ENCODE results near the gene PPP2R3B.

Gene PPP2R3B

DNA sequence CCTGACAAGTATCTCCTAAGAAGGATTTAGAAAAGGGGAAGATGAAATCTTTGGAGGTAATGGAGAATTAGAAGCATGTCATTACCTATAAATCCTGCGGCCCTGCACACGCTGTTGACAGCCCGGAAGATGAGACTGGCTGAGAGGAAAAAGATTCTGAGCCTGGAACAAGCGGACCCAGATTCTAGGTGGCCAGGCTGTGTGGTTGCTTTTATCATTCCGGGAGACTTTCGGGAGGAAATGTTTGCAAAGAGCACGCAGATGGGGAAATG lies 5.8 kb upstream of the PPP2R3B start:
- DNase-seq, result no peak
- H3K4me3 ChIP-seq (ENCODE audit: insufficient read depth in 1 of 2, low read depth in 1 of 2, low read length in 2 of 2), result no peak overlapping the region
- H2BK120ac ChIP-seq (ENCODE audit: low read depth, low read length), result no peak overlapping the region
- H3K79me1 ChIP-seq (replicated peaks; ENCODE audit: low read length, poor library complexity, severe bottlenecking), result peaks cover 3% of the 10 kb centered on the region
- H3K4ac ChIP-seq (ENCODE audit: low read depth in 1 of 2, low read length in 2 of 2), result no peak overlapping the region
- H2AFZ ChIP-seq (ENCODE audit: low read depth, low read length), result no peak overlapping the region
- no peaks in the 10 kb centered on the region for H3K36me3 ChIP-seq (ENCODE audit: control insufficient read depth in 1 of 2, insufficient read depth in 2 of 2, low read depth in 1 of 2, low read length in 2 of 2)
- no peak overlapping the region for H4K91ac ChIP-seq (ENCODE audit: low read length)
- H2BK12ac ChIP-seq (ENCODE audit: low read length in 2 of 2), result no peak overlapping the region
- H3K4me2 ChIP-seq (ENCODE audit: low read length, poor library complexity, severe bottlenecking), result no peak overlapping the region
- H4K8ac ChIP-seq (ENCODE audit: low read length), result no peak overlapping the region
- H3K23ac ChIP-seq (ENCODE audit: low read length in 2 of 2), result no peak overlapping the region
- no peak overlapping the region for H3K9ac ChIP-seq (ENCODE audit: low read length)
- H2BK5ac ChIP-seq (ENCODE audit: low read depth, low read length, poor library complexity, severe bottlenecking), result no peak overlapping the region
- 92% methylated on average over 7 of the region's 7 CpGs for WGBS
- H2AK5ac ChIP-seq (ENCODE audit: low read length, severe bottlenecking), result no peak overlapping the region
- H2BK15ac ChIP-seq (ENCODE audit: low read depth, poor library complexity, severe bottlenecking), result no peak overlapping the region
- no peak overlapping the region for H3K14ac ChIP-seq (ENCODE audit: low read length in 2 of 2)
- H3K27ac ChIP-seq (ENCODE audit: low read length, poor library complexity, severe bottlenecking), result no peak overlapping the region
- no peaks in the 10 kb centered on the region for H3K9me3 ChIP-seq (ENCODE audit: control insufficient read depth, low read length)
- H3K27me3 ChIP-seq (ENCODE audit: control insufficient read depth in 1 of 2, insufficient read depth in 1 of 2, low read length in 2 of 2), result no peaks in the 10 kb centered on the region
- peaks cover 3% of the 10 kb centered on the region for H3K4me1 ChIP-seq (ENCODE audit: control insufficient read depth, insufficient read depth, low read depth, low read length)
- no peak overlapping the region for H3K18ac ChIP-seq (ENCODE audit: low read depth in 1 of 2, low read length in 2 of 2)

DNA sequence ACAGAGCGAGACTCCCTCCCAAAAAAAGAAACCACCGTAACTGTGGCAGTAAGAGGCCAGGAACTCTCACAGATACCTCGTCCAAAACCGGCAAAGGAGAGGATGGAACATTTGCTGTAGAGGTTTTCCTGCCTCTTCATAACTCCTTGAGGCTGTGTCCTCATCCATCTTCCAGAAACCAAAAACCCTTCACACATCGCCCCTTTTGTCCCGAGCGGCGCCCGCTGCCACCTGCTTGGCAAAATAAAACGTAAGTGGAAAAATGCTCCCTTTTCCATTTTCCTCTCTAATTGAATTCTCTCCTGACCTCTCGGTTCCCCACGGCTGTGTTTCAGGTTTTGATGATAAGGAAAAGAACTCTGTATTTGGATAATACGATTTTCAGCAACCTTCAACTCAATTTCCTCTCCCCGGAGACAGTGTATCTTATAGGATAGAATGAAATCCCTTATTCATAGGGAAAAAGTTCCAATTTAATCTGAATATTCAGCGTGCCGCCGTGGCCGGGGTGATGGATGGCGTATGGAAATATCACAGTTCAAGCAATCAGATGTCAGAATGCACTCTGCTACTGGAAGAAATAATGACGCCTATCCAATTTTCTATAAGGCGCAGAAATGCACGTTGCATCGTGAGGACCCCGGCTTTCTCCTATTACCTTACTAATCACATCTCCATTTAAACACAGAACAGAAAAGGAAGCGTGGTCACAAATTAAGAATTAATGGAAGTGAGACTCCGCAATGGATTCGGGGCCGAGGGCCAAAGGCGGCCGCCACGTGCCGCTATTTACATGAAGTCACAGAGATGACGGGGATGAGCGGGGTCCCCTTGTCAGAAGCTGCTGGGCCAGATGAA lies 5.2 kb upstream of the PPP2R3B start:
- Histone ChIP-seq H2BK12ac (ENCODE audit: low read length in 2 of 2) (no peak overlapping the region), H3K14ac (ENCODE audit: low read length in 2 of 2) (no peak overlapping the region), H3K79me1 (replicated peaks; ENCODE audit: low read length, poor library complexity, severe bottlenecking) (peaks cover 3% of the 10 kb centered on the region), H3K23ac (ENCODE audit: low read length in 2 of 2) (no peak overlapping the region), H3K27ac (ENCODE audit: low read length, poor library complexity, severe bottlenecking) (no peak overlapping the region), H3K4me1 (ENCODE audit: control insufficient read depth, insufficient read depth, low read depth, low read length) (peaks cover 2% of the 10 kb centered on the region), H2AK5ac (ENCODE audit: low read length, severe bottlenecking) (no peak overlapping the region), H4K8ac (ENCODE audit: low read length) (no peak overlapping the region), H3K36me3 (ENCODE audit: control insufficient read depth in 1 of 2, insufficient read depth in 2 of 2, low read depth in 1 of 2, low read length in 2 of 2) (no peaks in the 10 kb centered on the region), H3K4me2 (ENCODE audit: low read length, poor library complexity, severe bottlenecking) (no peak overlapping the region), H2BK120ac (ENCODE audit: low read depth, low read length) (no peak overlapping the region), H3K9ac (ENCODE audit: low read length) (no peak overlapping the region), H4K91ac (ENCODE audit: low read length) (no peak overlapping the region), H2BK15ac (ENCODE audit: low read depth, poor library complexity, severe bottlenecking) (no peak overlapping the region), H3K18ac (ENCODE audit: low read depth in 1 of 2, low read length in 2 of 2) (no peak overlapping the region), H2BK5ac (ENCODE audit: low read depth, low read length, poor library complexity, severe bottlenecking) (no peak overlapping the region), H3K4me3 (ENCODE audit: insufficient read depth in 1 of 2, low read depth in 1 of 2, low read length in 2 of 2) (no peak overlapping the region), H3K27me3 (ENCODE audit: control insufficient read depth in 1 of 2, insufficient read depth in 1 of 2, low read length in 2 of 2) (no peaks in the 10 kb centered on the region), H3K4ac (ENCODE audit: low read depth in 1 of 2, low read length in 2 of 2) (no peak overlapping the region), H2AFZ (ENCODE audit: low read depth, low read length) (no peak overlapping the region), H3K9me3 (ENCODE audit: control insufficient read depth, low read length) (no peaks in the 10 kb centered on the region)
- WGBS, result 95% methylated on average over 28 of the region's 34 CpGs
- no peak for DNase-seq

GRCh38 chrX:390459-390858 lies 3.8 kb upstream of the PPP2R3B start:
- DNase-seq, result no peak
- Histone ChIP-seq H3K36me3 (ENCODE audit: control insufficient read depth in 1 of 2, insufficient read depth in 2 of 2, low read depth in 1 of 2, low read length in 2 of 2) (no peaks in the 10 kb centered on the region), H2BK120ac (ENCODE audit: low read depth, low read length) (no peak overlapping the region), H3K4ac (ENCODE audit: low read depth in 1 of 2, low read length in 2 of 2) (no peak overlapping the region), H3K14ac (ENCODE audit: low read length in 2 of 2) (no peak overlapping the region), H3K4me2 (ENCODE audit: low read length, poor library complexity, severe bottlenecking) (no peak overlapping the region), H2BK12ac (ENCODE audit: low read length in 2 of 2) (no peak overlapping the region), H3K27me3 (ENCODE audit: control insufficient read depth in 1 of 2, insufficient read depth in 1 of 2, low read length in 2 of 2) (no peaks in the 10 kb centered on the region), H4K8ac (ENCODE audit: low read length) (no peak overlapping the region), H2AFZ (ENCODE audit: low read depth, low read length) (no peak overlapping the region), H3K4me3 (ENCODE audit: insufficient read depth in 1 of 2, low read depth in 1 of 2, low read length in 2 of 2) (no peak overlapping the region), H3K23ac (ENCODE audit: low read length in 2 of 2) (no peak overlapping the region), H3K9ac (ENCODE audit: low read length) (no peak overlapping the region), H3K4me1 (ENCODE audit: control insufficient read depth, insufficient read depth, low read depth, low read length) (peaks cover 8% of the 10 kb centered on the region), H3K9me3 (ENCODE audit: control insufficient read depth, low read length) (no peaks in the 10 kb centered on the region), H2BK15ac (ENCODE audit: low read depth, poor library complexity, severe bottlenecking) (no peak overlapping the region), H2AK5ac (ENCODE audit: low read length, severe bottlenecking) (no peak overlapping the region), H2BK5ac (ENCODE audit: low read depth, low read length, poor library complexity, severe bottlenecking) (no peak overlapping the region), H4K91ac (ENCODE audit: low read length) (no peak overlapping the region), H3K27ac (ENCODE audit: low read length, poor library complexity, severe bottlenecking) (no peak overlapping the region), H3K79me1 (replicated peaks; ENCODE audit: low read length, poor library complexity, severe bottlenecking) (peaks cover 11% of the 10 kb centered on the region), H3K18ac (ENCODE audit: low read depth in 1 of 2, low read length in 2 of 2) (no peak overlapping the region)
- WGBS, result 94% methylated on average over 13 of the region's 13 CpGs

DNA sequence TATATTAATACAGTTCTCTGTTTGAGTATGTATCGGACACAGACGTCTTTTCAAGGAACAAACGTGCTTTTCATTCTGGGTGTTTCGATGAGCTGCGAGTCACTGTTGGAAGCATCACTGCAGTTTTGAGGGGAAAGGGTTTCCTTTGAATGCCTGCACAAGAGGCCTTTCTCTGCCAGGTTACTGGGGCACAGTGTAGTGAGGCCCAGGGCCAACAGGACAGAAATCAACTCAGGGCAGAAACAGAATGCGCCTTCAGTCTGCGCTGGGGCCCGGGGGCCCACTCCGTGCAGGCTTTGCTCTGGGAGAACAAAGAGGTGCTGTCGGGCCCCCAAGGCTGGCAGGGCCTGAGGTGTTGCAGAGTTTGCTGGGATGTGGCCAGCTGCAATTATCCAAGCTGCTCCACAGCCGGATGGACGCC lies 2.3 kb upstream of the PPP2R3B start:
- Histone ChIP-seq H3K27me3 (ENCODE audit: control insufficient read depth in 1 of 2, insufficient read depth in 1 of 2, low read length in 2 of 2) (no peaks in the 10 kb centered on the region), H3K9me3 (ENCODE audit: control insufficient read depth, low read length) (no peaks in the 10 kb centered on the region), H4K8ac (ENCODE audit: low read length) (no peak overlapping the region), H3K23ac (ENCODE audit: low read length in 2 of 2) (no peak overlapping the region), H3K36me3 (ENCODE audit: control insufficient read depth in 1 of 2, insufficient read depth in 2 of 2, low read depth in 1 of 2, low read length in 2 of 2) (no peaks in the 10 kb centered on the region), H2BK12ac (ENCODE audit: low read length in 2 of 2) (no peak overlapping the region), H4K91ac (ENCODE audit: low read length) (no peak overlapping the region), H3K18ac (ENCODE audit: low read depth in 1 of 2, low read length in 2 of 2) (no peak overlapping the region), H3K4me2 (ENCODE audit: low read length, poor library complexity, severe bottlenecking) (no peak overlapping the region), H3K79me1 (replicated peaks; ENCODE audit: low read length, poor library complexity, severe bottlenecking) (peaks cover 11% of the 10 kb centered on the region), H2BK120ac (ENCODE audit: low read depth, low read length) (no peak overlapping the region), H3K14ac (ENCODE audit: low read length in 2 of 2) (no peak overlapping the region), H3K4ac (ENCODE audit: low read depth in 1 of 2, low read length in 2 of 2) (peak overlapping the region in 1 of 2 experiments; percentile 13), H3K27ac (ENCODE audit: low read length, poor library complexity, severe bottlenecking) (no peak overlapping the region), H3K9ac (ENCODE audit: low read length) (no peak overlapping the region), H3K4me1 (ENCODE audit: control insufficient read depth, insufficient read depth, low read depth, low read length) (peaks cover 8% of the 10 kb centered on the region), H2AK5ac (ENCODE audit: low read length, severe bottlenecking) (no peak overlapping the region), H2AFZ (ENCODE audit: low read depth, low read length) (no peak overlapping the region), H3K4me3 (ENCODE audit: insufficient read depth in 1 of 2, low read depth in 1 of 2, low read length in 2 of 2) (no peak overlapping the region), H2BK15ac (ENCODE audit: low read depth, poor library complexity, severe bottlenecking) (no peak overlapping the region), H2BK5ac (ENCODE audit: low read depth, low read length, poor library complexity, severe bottlenecking) (no peak overlapping the region)
- no peak for DNase-seq
- WGBS, result 94% methylated on average over 12 of the region's 12 CpGs

Data from mesenchymal stem cell (in vitro differentiated cells and primary cell).